HepG2 (cell line): ENCODE measurements around the gene S1PR5. TPM values are rescaled to one million over a fixed set of nuclear protein-coding genes. Genes with fewer than 3 reads are reported as not detected.

Experiments used
- ATAC-seq: fragments of 200-7000 bp; cut with Tn5 transposase; 3 replicates; pipeline ENCODE4 v1.9.1; 2020; ENCODE audit warnings: mild to moderate bottlenecking, moderate library complexity
- BruUV-seq: library from RNA; stranded (reverse); fragments of 400-500 nt; replicated peaks from 2 replicates; lab custom pipeline; 2021; lab: Mats Ljungman, UMichigan
- CTCF ChIA-PET: fragments of 300-600 bp; formaldehyde crosslinking; extraction: SDS; loops from one replicate; lab custom pipeline; 2021; ENCODE audit warnings: low total read pairs, inconsistent platforms, low intra/inter-chr PET ratio; lab: Yijun Ruan, JAX
- POLR2A ChIA-PET: fragments of 350-600 bp; sonication (Branson Sonifier 250); formaldehyde crosslinking; loops from one replicate; lab custom pipeline; 2020; ENCODE audit warnings: antibody characterized with exemption, inconsistent platforms; lab: Yijun Ruan, JAX
- DNase-seq: peaks from one replicate; pipeline ENCODE4 v3.0.0-alpha.2; 2015; ENCODE audit warnings: low spot score
- FAIRE-seq: peaks from 3 replicates; lab custom pipeline; 2011; peaks lifted over from hg19 to GRCh38; lab: Jason Lieb, UNC
- H2AFZ ChIP-seq: one replicate; pipeline ENCODE4 v1.6.1; 2011; ENCODE audit warnings: low read length, inconsistent platforms
- H3K27ac ChIP-seq: fragments of 300-600 bp; 3 replicates; pipeline ENCODE4 v1.8.0; 2011; ENCODE audit warnings: mixed run types, mild to moderate bottlenecking, mixed read lengths, low read length, inconsistent platforms; ENCODE audit not compliant: insufficient read depth; ENCODE audit errors: extremely low read length
- H3K27me3 ChIP-seq, 2 experiments: fragments of 200-600 bp in 1 of 2; 2 replicates in 1 of 2; 3 replicates in 1 of 2; pipeline versions ENCODE4 v1.6.0 to v1.8.0; 2011; ENCODE audit warnings: low read length in 2 of 2, mild to moderate bottlenecking in 2 of 2, moderate library complexity in 2 of 2, inconsistent platforms in 1 of 2; ENCODE audit not compliant: insufficient read depth in 2 of 2, control insufficient read depth in 1 of 2
- H3K36me3 ChIP-seq, 2 experiments: fragments of 200-600 bp in 1 of 2; replicated peaks in 1 of 2; 2 replicates in 1 of 2; 3 replicates in 1 of 2; pipeline versions ENCODE4 v1.5.1 to v1.8.0; 2011; ENCODE audit warnings: low read length in 2 of 2, inconsistent platforms in 1 of 2; ENCODE audit not compliant: insufficient read depth in 2 of 2, control insufficient read depth in 1 of 2
- H3K4me1 ChIP-seq: 2 replicates; pipeline ENCODE4 v1.5.1; 2012; ENCODE audit warnings: low read length, inconsistent platforms; ENCODE audit not compliant: insufficient read depth
- H3K4me2 ChIP-seq: 2 replicates; pipeline ENCODE4 v1.6.0; 2011; ENCODE audit warnings: low read depth, low read length, inconsistent platforms
- H3K4me3 ChIP-seq, 3 experiments: fragments of 200-600 bp in 1 of 3; sonication (generic), shearing (Covaris generic) in 1 of 3; replicated peaks in 1 of 3; 2 replicates each; pipeline ENCODE4 v1.5.1; 2011 to 2016; ENCODE audit warnings: low read length in 3 of 3, inconsistent platforms in 2 of 3, low read depth in 2 of 3, mild to moderate bottlenecking in 2 of 3, control low read depth in 1 of 3, mixed read lengths in 1 of 3; ENCODE audit not compliant: insufficient read depth in 1 of 3
- H3K79me2 ChIP-seq: one replicate; pipeline ENCODE4 v1.6.1; 2011; ENCODE audit warnings: low read length, inconsistent platforms; ENCODE audit not compliant: insufficient read depth
- H3K9ac ChIP-seq: 2 replicates; pipeline ENCODE4 v1.6.0; 2011; ENCODE audit warnings: mild to moderate bottlenecking, low read depth, low read length, inconsistent platforms; ENCODE audit not compliant: insufficient read depth
- H3K9me3 ChIP-seq: 2 replicates; pipeline ENCODE4 v1.5.1; 2012; ENCODE audit warnings: mild to moderate bottlenecking, low read length
- H4K20me1 ChIP-seq: 2 replicates; pipeline ENCODE4 v1.6.0; 2011; ENCODE audit warnings: inconsistent platforms, mild to moderate bottlenecking, low read length, moderate library complexity; ENCODE audit not compliant: insufficient read depth
- ETV5 ChIP-seq: IDR thresholded peaks from 2 replicates; pipeline ENCODE4 v1.6.1; 2018; ENCODE audit warnings: missing biosample characterization, missing genetic modification reagents, inconsistent platforms, borderline replicate concordance
- KDM5B ChIP-seq: sonication (generic); formaldehyde crosslinking; IDR thresholded peaks from 2 replicates; pipeline ENCODE4 v1.4.0; 2020; ENCODE audit warnings: missing genetic modification reagents, mild to moderate bottlenecking, borderline replicate concordance
- NFE2L1 ChIP-seq: sonication (generic); formaldehyde crosslinking; IDR thresholded peaks from 2 replicates; pipeline ENCODE4 v1.4.0; 2020; ENCODE audit warnings: missing genetic modification reagents, mild to moderate bottlenecking, borderline replicate concordance
- ZNF652 ChIP-seq: IDR thresholded peaks from 2 replicates; pipeline ENCODE4 v1.6.1; 2016; ENCODE audit warnings: low read depth, borderline replicate concordance
- WGBS: methylation state at CpG from one replicate; pipeline ENCODE4 v1.1.6; 2017; ENCODE audit warnings: low lambda C conversion rate; 5-methylcytosine and 5-hydroxymethylcytosine counted together
- in situ Hi-C: cut with HindIII; loops from 2 replicates; pipeline ENCODE4 v1.10.0; 2017; ENCODE audit warnings: low pct_unique_long_range_greater_than_20kb; ENCODE audit not compliant: extremely low pct_ligation_motif_present
- intact Hi-C: fragments of 100-400 bp; cut with micrococcal nuclease; formaldehyde crosslinking; loops from one replicate; pipeline ENCODE4 v1.10.0; 2022; ENCODE audit not compliant: unreplicated experiment
- polyA plus RNA-seq, 8 experiments: library from polyadenylated mRNA; depleted of rRNA in 3 of 8; stranded (reverse) in 7 of 8; unstranded in 1 of 8; fragments of >200 nt; fragmentation: Illumina TruSeq in 4 of 8; extraction: Trizol in 4 of 8; gene quantifications; 2 replicates each; pipeline versions ENCODE4 v1.2.1 to v1.2.3, GENCODE V29; 2011 to 2016; ENCODE audit warnings: low read depth in 4 of 8, missing spikeins in 1 of 8, mixed read lengths in 1 of 8; ENCODE audit not compliant: insufficient read depth in 1 of 8
- total RNA-seq, 5 experiments: library from RNA; depleted of rRNA; stranded (reverse); fragments of >200 nt; fragmentation: Illumina TruSeq; extraction: Trizol; gene quantifications; 2 replicates each; pipeline ENCODE4 v1.2.3, GENCODE V29; 2016; ENCODE audit warnings: low read depth in 1 of 5
- TF ChIP-seq, protein P1 (sequence below): sonication (generic); formaldehyde crosslinking; IDR thresholded peaks from 2 replicates; pipeline ENCODE4 v1.5.1; 2020; ENCODE audit warnings: mild to moderate bottlenecking, missing genetic modification reagents, borderline replicate concordance
- TF ChIP-seq, protein P2 (sequence below): sonication (generic); formaldehyde crosslinking; IDR thresholded peaks from 2 replicates; pipeline ENCODE4 v1.5.1; 2020; ENCODE audit warnings: missing genetic modification reagents, mild to moderate bottlenecking, borderline replicate concordance

The S1PR5 gene
- total and polyA plus RNA-seq, 2 of the 13 experiments (the other 11 are each of a cell fraction or from before 2014, with no cell fraction given): 0.04 TPM; not detected in 1

DNA sequence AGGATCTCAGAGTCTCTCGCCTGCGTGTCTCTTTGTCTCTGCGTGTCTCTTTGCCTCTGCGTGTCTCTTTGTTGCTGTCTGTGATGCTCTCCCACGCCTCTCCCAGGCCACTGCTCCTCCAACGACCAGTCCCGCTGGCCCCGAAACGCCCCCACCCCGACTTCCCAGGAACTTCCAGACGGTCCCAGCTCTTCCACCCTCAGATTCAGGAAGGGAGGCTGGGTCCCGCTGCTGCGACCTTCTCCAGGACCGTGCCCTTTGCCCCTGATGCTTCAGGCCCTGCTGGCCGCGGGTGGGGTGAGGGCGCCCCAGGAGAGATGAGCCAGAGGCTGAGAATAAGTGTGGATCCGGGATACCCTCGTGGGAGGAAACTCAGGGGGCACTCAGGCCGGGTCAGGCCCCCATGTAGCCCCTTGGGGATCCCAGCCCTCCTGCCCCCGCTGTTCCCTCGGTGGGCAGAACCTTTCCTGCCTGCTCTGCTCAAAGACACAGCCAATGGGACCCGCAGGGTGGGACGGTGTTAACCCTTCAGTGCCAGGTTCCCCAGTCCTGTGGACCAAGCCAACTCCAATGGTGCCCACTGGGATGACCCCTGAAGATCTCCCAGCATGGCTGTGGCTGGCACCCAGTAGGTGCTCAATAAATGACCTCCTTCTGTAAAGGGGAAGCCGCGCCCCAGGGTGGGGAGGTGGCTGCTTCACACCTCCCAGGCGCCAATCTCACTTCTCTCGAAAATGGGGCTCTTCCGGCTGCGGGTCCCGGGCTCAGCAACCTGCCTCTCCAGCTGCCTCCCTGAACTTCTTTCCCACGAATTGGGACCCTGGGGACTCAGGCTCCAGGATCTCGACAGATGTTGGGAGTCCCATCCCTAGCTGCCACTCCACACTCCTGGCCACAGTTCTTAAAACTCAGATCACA is 1.5 kb upstream of the S1PR5 start:
- Histone ChIP-seq H3K27ac (no peak overlapping the region), H3K27me3 (peaks cover 15 to 60% of the 10 kb centered on the region in 2 experiments), H3K9ac (no peak overlapping the region), H3K4me1 (peaks cover 48% of the 10 kb centered on the region), H3K4me3 (peak overlapping the region in 1 of 3 experiments; percentile 66; a peak in 1 of 6 replicates), H2AFZ (no peak overlapping the region), H4K20me1 (no peaks in the 10 kb centered on the region), H3K36me3 (no peaks in the 10 kb centered on the region), H3K79me2 (no peaks in the 10 kb centered on the region), H3K9me3 (no peaks in the 10 kb centered on the region), H3K4me2 (peak overlapping the region; percentile 74)
- TF ChIP-seq NFE2L1 (CRISPR knock-in tag): no peak
- TF ChIP-seq, protein P1, sequence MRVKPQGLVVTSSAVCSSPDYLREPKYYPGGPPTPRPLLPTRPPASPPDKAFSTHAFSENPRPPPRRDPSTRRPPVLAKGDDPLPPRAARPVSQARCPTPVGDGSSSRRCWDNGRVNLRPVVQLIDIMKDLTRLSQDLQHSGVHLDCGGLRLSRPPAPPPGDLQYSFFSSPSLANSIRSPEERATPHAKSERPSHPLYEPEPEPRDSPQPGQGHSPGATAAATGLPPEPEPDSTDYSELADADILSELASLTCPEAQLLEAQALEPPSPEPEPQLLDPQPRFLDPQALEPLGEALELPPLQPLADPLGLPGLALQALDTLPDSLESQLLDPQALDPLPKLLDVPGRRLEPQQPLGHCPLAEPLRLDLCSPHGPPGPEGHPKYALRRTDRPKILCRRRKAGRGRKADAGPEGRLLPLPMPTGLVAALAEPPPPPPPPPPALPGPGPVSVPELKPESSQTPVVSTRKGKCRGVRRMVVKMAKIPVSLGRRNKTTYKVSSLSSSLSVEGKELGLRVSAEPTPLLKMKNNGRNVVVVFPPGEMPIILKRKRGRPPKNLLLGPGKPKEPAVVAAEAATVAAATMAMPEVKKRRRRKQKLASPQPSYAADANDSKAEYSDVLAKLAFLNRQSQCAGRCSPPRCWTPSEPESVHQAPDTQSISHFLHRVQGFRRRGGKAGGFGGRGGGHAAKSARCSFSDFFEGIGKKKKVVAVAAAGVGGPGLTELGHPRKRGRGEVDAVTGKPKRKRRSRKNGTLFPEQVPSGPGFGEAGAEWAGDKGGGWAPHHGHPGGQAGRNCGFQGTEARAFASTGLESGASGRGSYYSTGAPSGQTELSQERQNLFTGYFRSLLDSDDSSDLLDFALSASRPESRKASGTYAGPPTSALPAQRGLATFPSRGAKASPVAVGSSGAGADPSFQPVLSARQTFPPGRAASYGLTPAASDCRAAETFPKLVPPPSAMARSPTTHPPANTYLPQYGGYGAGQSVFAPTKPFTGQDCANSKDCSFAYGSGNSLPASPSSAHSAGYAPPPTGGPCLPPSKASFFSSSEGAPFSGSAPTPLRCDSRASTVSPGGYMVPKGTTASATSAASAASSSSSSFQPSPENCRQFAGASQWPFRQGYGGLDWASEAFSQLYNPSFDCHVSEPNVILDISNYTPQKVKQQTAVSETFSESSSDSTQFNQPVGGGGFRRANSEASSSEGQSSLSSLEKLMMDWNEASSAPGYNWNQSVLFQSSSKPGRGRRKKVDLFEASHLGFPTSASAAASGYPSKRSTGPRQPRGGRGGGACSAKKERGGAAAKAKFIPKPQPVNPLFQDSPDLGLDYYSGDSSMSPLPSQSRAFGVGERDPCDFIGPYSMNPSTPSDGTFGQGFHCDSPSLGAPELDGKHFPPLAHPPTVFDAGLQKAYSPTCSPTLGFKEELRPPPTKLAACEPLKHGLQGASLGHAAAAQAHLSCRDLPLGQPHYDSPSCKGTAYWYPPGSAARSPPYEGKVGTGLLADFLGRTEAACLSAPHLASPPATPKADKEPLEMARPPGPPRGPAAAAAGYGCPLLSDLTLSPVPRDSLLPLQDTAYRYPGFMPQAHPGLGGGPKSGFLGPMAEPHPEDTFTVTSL (CRISPR knock-in tag): no peak
- TF ChIP-seq ZNF652 (CRISPR knock-in tag): 0 out of 2 replicates have a peak, but pooled peaks have one; percentile 32
- TF ChIP-seq ETV5 (CRISPR knock-in tag): no peak
- TF ChIP-seq, protein P2, sequence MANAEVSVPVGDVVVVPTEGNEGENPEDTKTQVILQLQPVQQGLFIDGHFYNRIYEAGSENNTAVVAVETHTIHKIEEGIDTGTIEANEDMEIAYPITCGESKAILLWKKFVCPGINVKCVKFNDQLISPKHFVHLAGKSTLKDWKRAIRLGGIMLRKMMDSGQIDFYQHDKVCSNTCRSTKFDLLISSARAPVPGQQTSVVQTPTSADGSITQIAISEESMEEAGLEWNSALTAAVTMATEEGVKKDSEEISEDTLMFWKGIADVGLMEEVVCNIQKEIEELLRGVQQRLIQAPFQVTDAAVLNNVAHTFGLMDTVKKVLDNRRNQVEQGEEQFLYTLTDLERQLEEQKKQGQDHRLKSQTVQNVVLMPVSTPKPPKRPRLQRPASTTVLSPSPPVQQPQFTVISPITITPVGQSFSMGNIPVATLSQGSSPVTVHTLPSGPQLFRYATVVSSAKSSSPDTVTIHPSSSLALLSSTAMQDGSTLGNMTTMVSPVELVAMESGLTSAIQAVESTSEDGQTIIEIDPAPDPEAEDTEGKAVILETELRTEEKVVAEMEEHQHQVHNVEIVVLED: no peak
- no peak for TF ChIP-seq KDM5B
- ChIA-PET POLR2A (no interaction called here), CTCF (no interaction called here)
- WGBS: 26% methylated on average over 24 of the region's 33 CpGs
- in situ Hi-C loops (no loop called here), intact Hi-C loops (no loop called here)
- no TSS peak for BruUV-seq
- no peak for FAIRE-seq
- no peak for DNase-seq
- no peak; the same call in 2 of the 3 replicates for ATAC-seq
